Right forelimb (tissue), 1 donor: ENCODE results near the gene RANBP17.

Experiments used
- DNase-seq: peaks from one replicate; pipeline ENCODE4 v3.0.0-alpha.2; 2018

The RANBP17 gene

GRCh38 chr5:171306781-171307591 is 445.2 kb downstream of the RANBP17 start:
- DNase-seq: no peak

GRCh38 chr5:171307789-171308452 is 446.1 kb downstream of the RANBP17 start:
- DNase-seq: no peak

GRCh38 chr5:171308453-171309275 is 446.8 kb downstream of the RANBP17 start, which contains the start of gene TLX3:
Gene TLX3, plus strand, starts transcription at chr5:171309248. Its CDS starts 118 bp downstream, at chr5:171309366.
- no peak for DNase-seq

- DNase-seq: no peak
Observed at GRCh38 chr5:171309276-171310211, 447.7 kb downstream of the RANBP17 start.

- DNase-seq: no peak
Observed at GRCh38 chr5:171310212-171310818, 448.5 kb downstream of the RANBP17 start.

GRCh38 chr5:171310819-171311321 is 449.1 kb downstream of the RANBP17 start:
- no peak for DNase-seq

GRCh38 chr5:171311322-171312077 is 449.7 kb downstream of the RANBP17 start:
- DNase-seq: peak; percentile 61

GRCh38 chr5:171312129-171312974 is 450.5 kb downstream of the RANBP17 start:
- no peak for DNase-seq

- no peak for DNase-seq
Observed at GRCh38 chr5:171313481-171314206, 451.8 kb downstream of the RANBP17 start.

- DNase-seq: peak; percentile 75
Observed at GRCh38 chr5:171314728-171315385, 453.0 kb downstream of the RANBP17 start.

- DNase-seq: no peak
Observed at GRCh38 chr5:171315386-171315891, 453.6 kb downstream of the RANBP17 start.

- no peak for DNase-seq
Observed at GRCh38 chr5:171315925-171316257, 454.1 kb downstream of the RANBP17 start.

GRCh38 chr5:171316258-171317121 is 454.7 kb downstream of the RANBP17 start:
- no peak for DNase-seq

- no peak for DNase-seq
Observed at GRCh38 chr5:171317230-171317629, 455.4 kb downstream of the RANBP17 start.

GRCh38 chr5:171318026-171318425 is 456.2 kb downstream of the RANBP17 start:
- no peak for DNase-seq

- DNase-seq: no peak
Observed at GRCh38 chr5:171321447-171321846, 459.6 kb downstream of the RANBP17 start.

- DNase-seq: no peak
Observed at GRCh38 chr5:171322527-171322926, 460.7 kb downstream of the RANBP17 start.
